ENCODE measurements around the gene SH2B3.

The SH2B3 gene

GRCh38 chr12:111429828-111430432, 24.2 kb downstream of the SH2B3 start:
- no peaks in the 10 kb centered on the region for H3K36me3 ChIP-seq (ENCODE audit: insufficient read depth)
- peaks cover 38% of the 10 kb centered on the region; the same call in 1 of the 2 replicates for H3K79me2 ChIP-seq (ENCODE audit: insufficient read depth, low read depth)
- no peaks in the 10 kb centered on the region for H4K20me1 ChIP-seq (ENCODE audit: insufficient read depth)
- H3K9ac ChIP-seq: peak overlapping the region; percentile 61
- peak overlapping the region; percentile 22; the same call in 1 of the 2 replicates for H2AFZ ChIP-seq (ENCODE audit: low read depth)
- no peak for TF ChIP-seq CTCF (conservative IDR thresholded peaks at IDR 0.05; ENCODE audit: low read depth, low read length)
- H3K4me3 ChIP-seq (IDR thresholded peaks at IDR 0.05; ENCODE audit: insufficient read depth, low read depth, low read length): peak overlapping the region; percentile 34
- peak overlapping the region; percentile 96 for H3K27ac ChIP-seq
- no peaks in the 10 kb centered on the region for H3K27me3 ChIP-seq (ENCODE audit: insufficient read depth, low read depth)
- H3K4me2 ChIP-seq: peak overlapping the region; percentile 93
- peaks cover 93% of the 10 kb centered on the region for H3K4me1 ChIP-seq (ENCODE audit: low read depth, poor library complexity, severe bottlenecking)

- Histone ChIP-seq H4K20me1 (ENCODE audit: insufficient read depth) (no peaks in the 10 kb centered on the region), H3K4me2 (peak overlapping the region; percentile 93), H2AFZ (ENCODE audit: low read depth) (peak overlapping the region; percentile 22; the same call in 1 of the 2 replicates), H3K27ac (peak overlapping the region; percentile 96), H3K4me1 (ENCODE audit: low read depth, poor library complexity, severe bottlenecking) (peaks cover 95% of the 10 kb centered on the region), H3K79me2 (ENCODE audit: insufficient read depth, low read depth) (peaks cover 38% of the 10 kb centered on the region; the same call in 1 of the 2 replicates), H3K9ac (peak overlapping the region; percentile 61), H3K4me3 (IDR thresholded peaks at IDR 0.05; ENCODE audit: insufficient read depth, low read depth, low read length) (peak overlapping the region; percentile 34), H3K36me3 (ENCODE audit: insufficient read depth) (no peaks in the 10 kb centered on the region), H3K27me3 (ENCODE audit: insufficient read depth, low read depth) (no peaks in the 10 kb centered on the region)
- TF ChIP-seq CTCF (conservative IDR thresholded peaks at IDR 0.05; ENCODE audit: low read depth, low read length): no peak
Measured at GRCh38 chr12:111430433-111431353, 25.0 kb downstream of the SH2B3 start.

- Histone ChIP-seq H3K4me3 (IDR thresholded peaks at IDR 0.05; ENCODE audit: insufficient read depth, low read depth, low read length) (no peak overlapping the region), H3K9ac (peak overlapping the region; percentile 61; the same call in 1 of the 2 replicates), H4K20me1 (ENCODE audit: insufficient read depth) (no peaks in the 10 kb centered on the region), H2AFZ (ENCODE audit: low read depth) (no peak overlapping the region), H3K36me3 (ENCODE audit: insufficient read depth) (no peaks in the 10 kb centered on the region), H3K4me1 (ENCODE audit: low read depth, poor library complexity, severe bottlenecking) (peaks cover 95% of the 10 kb centered on the region), H3K27me3 (ENCODE audit: insufficient read depth, low read depth) (no peaks in the 10 kb centered on the region), H3K79me2 (ENCODE audit: insufficient read depth, low read depth) (peaks cover 41% of the 10 kb centered on the region; the same call in 1 of the 2 replicates), H3K27ac (peak overlapping the region; percentile 96), H3K4me2 (peak overlapping the region; percentile 93; the same call in 1 of the 2 replicates)
- no peak for TF ChIP-seq CTCF (conservative IDR thresholded peaks at IDR 0.05; ENCODE audit: low read depth, low read length)
Measured at GRCh38 chr12:111431772-111432171, 26.0 kb downstream of the SH2B3 start.

- Histone ChIP-seq H3K36me3 (ENCODE audit: insufficient read depth) (no peaks in the 10 kb centered on the region), H3K4me2 (peak overlapping the region; percentile 93), H2AFZ (ENCODE audit: low read depth) (no peak overlapping the region), H3K9ac (peak overlapping the region; percentile 59), H4K20me1 (ENCODE audit: insufficient read depth) (no peaks in the 10 kb centered on the region), H3K4me1 (ENCODE audit: low read depth, poor library complexity, severe bottlenecking) (peaks cover 98% of the 10 kb centered on the region), H3K4me3 (IDR thresholded peaks at IDR 0.05; ENCODE audit: insufficient read depth, low read depth, low read length) (no peak overlapping the region), H3K27ac (peak overlapping the region; percentile 96), H3K27me3 (ENCODE audit: insufficient read depth, low read depth) (no peaks in the 10 kb centered on the region), H3K79me2 (ENCODE audit: insufficient read depth, low read depth) (peaks cover 47% of the 10 kb centered on the region)
- no peak for TF ChIP-seq CTCF (conservative IDR thresholded peaks at IDR 0.05; ENCODE audit: low read depth, low read length)
Measured at GRCh38 chr12:111434049-111434448, 28.3 kb downstream of the SH2B3 start.

All from KMS-11 (cell line).